GM12878 (cell line): Measurements from ENCODE around the gene NEURL4. TPM values are rescaled to one million over a fixed set of nuclear protein-coding genes. Genes with fewer than 3 reads are reported as not detected.

Experiments
- ATAC-seq: fragments of 200-7000 bp; cut with Tn5 transposase; 3 replicates; pipeline ENCODE4 v1.9.1; 2020; ENCODE audit warnings: mild to moderate bottlenecking, moderate library complexity
- BruUV-seq: library from RNA; stranded (reverse); fragments of 400-500 nt; replicated peaks from 2 replicates; lab custom pipeline; 2021; lab: Mats Ljungman, UMichigan
- CTCF ChIA-PET: fragments of 300-600 bp; sonication (Branson Sonifier 250); formaldehyde crosslinking; extraction: SDS; loops from one replicate; lab custom pipeline; 2021; ENCODE audit warnings: inconsistent platforms; lab: Yijun Ruan, JAX
- POLR2A ChIA-PET: fragments of 350-600 bp; formaldehyde crosslinking; extraction: SDS; loops from one replicate; lab custom pipeline; 2021; ENCODE audit warnings: inconsistent platforms; lab: Charles Lee
- RAD21 ChIA-PET: fragments of 300-600 bp; sonication (Branson Sonifier 250); formaldehyde crosslinking; loops from one replicate; lab custom pipeline; 2023; ENCODE audit warnings: antibody characterized with exemption; ENCODE audit not compliant: unreplicated experiment; lab: Charles Lee
- SMC1A ChIA-PET: fragments of 300-600 bp; sonication (Branson Sonifier 250); formaldehyde crosslinking; loops from one replicate; lab custom pipeline; 2023; ENCODE audit not compliant: unreplicated experiment, uncharacterized antibody; lab: Charles Lee
- DNase-seq: peaks from one replicate; pipeline ENCODE4 v3.0.0-alpha.2; 2011; ENCODE audit warnings: low read depth, low spot score
- FAIRE-seq: peaks from 3 replicates; lab custom pipeline; 2011; peaks lifted over from hg19 to GRCh38; lab: Jason Lieb, UNC
- H2AFZ ChIP-seq: 2 replicates; pipeline ENCODE4 v1.6.0; 2011; ENCODE audit warnings: low read depth, low read length, control low read depth; ENCODE audit not compliant: control insufficient read depth
- H3K27ac ChIP-seq: 2 replicates; pipeline ENCODE4 v1.5.1; 2011; ENCODE audit warnings: control low read depth; ENCODE audit not compliant: control insufficient read depth, insufficient read depth
- H3K27me3 ChIP-seq, 2 experiments: replicated peaks in 1 of 2; 2 replicates each; pipeline versions ENCODE4 v1.6.0 to v1.6.1; 2011; ENCODE audit warnings: low read length in 1 of 2; ENCODE audit not compliant: control insufficient read depth in 2 of 2, insufficient read depth in 2 of 2
- H3K36me3 ChIP-seq, 2 experiments: 2 replicates each; pipeline ENCODE4 v1.5.1; 2011; ENCODE audit warnings: low read length in 1 of 2; ENCODE audit not compliant: control insufficient read depth in 2 of 2, insufficient read depth in 2 of 2
- H3K4me1 ChIP-seq: 2 replicates; pipeline ENCODE4 v1.6.1; 2011; ENCODE audit warnings: mild to moderate bottlenecking, low read length, moderate library complexity, mixed read lengths; ENCODE audit not compliant: control insufficient read depth, insufficient read depth
- H3K4me2 ChIP-seq: 2 replicates; pipeline ENCODE4 v1.6.0; 2011; ENCODE audit warnings: control low read depth; ENCODE audit not compliant: control insufficient read depth, insufficient read depth
- H3K4me3 ChIP-seq: fragments of 200-600 bp; sonication (generic); 2 replicates; pipeline ENCODE4 v1.5.1; 2016
- H3K79me2 ChIP-seq: 2 replicates; pipeline ENCODE4 v1.6.0; 2011; ENCODE audit warnings: low read length; ENCODE audit not compliant: control insufficient read depth, insufficient read depth
- H3K9ac ChIP-seq: 2 replicates; pipeline ENCODE4 v1.8.0; 2011; ENCODE audit warnings: low read length, control low read depth, mixed read lengths; ENCODE audit not compliant: control insufficient read depth, insufficient read depth
- H3K9me3 ChIP-seq: replicated peaks from 3 replicates; pipeline ENCODE4 v1.5.1; 2011; ENCODE audit warnings: mild to moderate bottlenecking, low read length; ENCODE audit not compliant: control insufficient read depth, insufficient read depth
- H4K20me1 ChIP-seq: 2 replicates; pipeline ENCODE4 v1.6.0; 2011; ENCODE audit not compliant: control insufficient read depth, insufficient read depth
- BCL11A ChIP-seq: IDR thresholded peaks from 2 replicates; pipeline ENCODE4 v1.6.1; 2011; ENCODE audit warnings: low read depth, low read length
- EP300 ChIP-seq, 2 experiments: fragments of 150-350 bp in 1 of 2; IDR thresholded peaks; 2 replicates each; pipeline ENCODE4 v1.6.1; 2011 to 2012; ENCODE audit warnings: low read depth in 2 of 2, low read length in 2 of 2, borderline replicate concordance in 1 of 2, improper control_type of control experiment in 1 of 2, inconsistent platforms in 1 of 2; ENCODE audit not compliant: control insufficient read depth in 1 of 2
- GATAD2B ChIP-seq: fragments of 450-650 bp; conservative IDR thresholded peaks from 2 replicates; pipeline ENCODE4 v1.6.1; 2017; ENCODE audit warnings: low read depth, mild to moderate bottlenecking, moderate library complexity
- HDAC2 ChIP-seq: fragments of 200-600 bp; sonication (generic); IDR thresholded peaks from 2 replicates; pipeline ENCODE4 v1.6.1; 2017
- MTA3 ChIP-seq: IDR thresholded peaks from 2 replicates; pipeline ENCODE4 v1.6.1; 2012; ENCODE audit warnings: low read length, inconsistent platforms, borderline replicate concordance
- NFXL1 ChIP-seq: fragments of 450-650 bp; IDR thresholded peaks from 2 replicates; pipeline ENCODE4 v1.6.1; 2017; ENCODE audit warnings: antibody characterized with exemption, mild to moderate bottlenecking, borderline replicate concordance
- NRF1 ChIP-seq: conservative IDR thresholded peaks from 2 replicates; pipeline ENCODE4 v1.6.1; 2011; ENCODE audit warnings: mild to moderate bottlenecking, low read depth, low read length, improper control_type of control experiment
- RELB ChIP-seq: fragments of 450-650 bp; IDR thresholded peaks from 2 replicates; pipeline ENCODE4 v1.6.1; 2017; ENCODE audit warnings: low read depth, mild to moderate bottlenecking, moderate library complexity
- SKIL ChIP-seq: fragments of 450-650 bp; IDR thresholded peaks from 2 replicates; pipeline ENCODE4 v1.6.1; 2017; ENCODE audit warnings: mild to moderate bottlenecking, low read depth, inconsistent platforms; ENCODE audit not compliant: poor library complexity, severe bottlenecking
- SMAD1 ChIP-seq: fragments of 450-650 bp; IDR thresholded peaks from 2 replicates; pipeline ENCODE4 v1.6.1; 2018; ENCODE audit warnings: mild to moderate bottlenecking, low read depth; ENCODE audit not compliant: partially characterized antibody
- SMC3 ChIP-seq: IDR thresholded peaks from 2 replicates; pipeline ENCODE4 v1.6.1; 2011; ENCODE audit warnings: low read length, improper control_type of control experiment, borderline replicate concordance
- SREBF2 ChIP-seq: IDR thresholded peaks from 2 replicates; pipeline ENCODE4 v1.6.1; 2012; ENCODE audit warnings: mild to moderate bottlenecking, low read length
- ZBTB33 ChIP-seq: fragments of 450-650 bp; IDR thresholded peaks from 2 replicates; pipeline ENCODE4 v1.6.1; 2017; ENCODE audit warnings: mild to moderate bottlenecking
- WGBS: methylation state at CpG from one replicate; pipeline ENCODE4 v1.1.6; 2016; ENCODE audit warnings: low lambda C conversion rate; ENCODE audit not compliant: insufficient replicate concordance, insufficient coverage; ENCODE audit errors: missing lambda C conversion rate; 5-methylcytosine and 5-hydroxymethylcytosine counted together
- in situ Hi-C: fragments of 300-500 bp; cut with MboI; formaldehyde crosslinking; loops from 9 replicates; pipeline ENCODE4 v1.14.3; 2018; ENCODE audit warnings: mixed read lengths
- intact Hi-C: fragments of 100-400 bp; cut with micrococcal nuclease; formaldehyde crosslinking; loops from one replicate; pipeline ENCODE4 v1.14.2; 2022; ENCODE audit not compliant: unreplicated experiment
- polyA plus RNA-seq, 11 experiments: library from polyadenylated mRNA; depleted of rRNA in 4 of 11; unstranded in 6 of 11; stranded (reverse) in 5 of 11; fragments of >200 nt; fragmentation: Nextera tagmentation in 4 of 11; fragmentation: Illumina TruSeq in 1 of 11; extraction: Ambion mirVana in 4 of 11; extraction: Trizol in 1 of 11; gene quantifications; 1 replicate in 1 of 11; 2 replicates in 10 of 11; pipeline versions ENCODE4 v1.2.1 to v1.2.3, GENCODE V29; 2011 to 2016; ENCODE audit warnings: inconsistent platforms in 2 of 11, missing spikeins in 2 of 11, low read depth in 1 of 11
- total RNA-seq, 4 experiments: library from RNA; depleted of rRNA in 3 of 4; stranded (reverse); fragments of >200 nt in 3 of 4; fragmentation: Illumina TruSeq in 1 of 4; extraction: Trizol in 1 of 4; gene quantifications; 2 replicates each; pipeline versions ENCODE4 v1.2.1 to v1.2.3, GENCODE V29; 2013 to 2021
- TF ChIP-seq, protein P1 (sequence below): fragments of 150-350 bp; IDR thresholded peaks from 2 replicates; pipeline ENCODE4 v1.6.1; 2014; ENCODE audit warnings: mild to moderate bottlenecking, low read depth, low read length

The NEURL4 gene
- total and polyA plus RNA-seq, 10 of the 15 experiments (the other 5 are each of a cell fraction or from before 2014, with no cell fraction given), result 0.03 to 41.9 (median 10.0) TPM

- TF ChIP-seq, protein P1, sequence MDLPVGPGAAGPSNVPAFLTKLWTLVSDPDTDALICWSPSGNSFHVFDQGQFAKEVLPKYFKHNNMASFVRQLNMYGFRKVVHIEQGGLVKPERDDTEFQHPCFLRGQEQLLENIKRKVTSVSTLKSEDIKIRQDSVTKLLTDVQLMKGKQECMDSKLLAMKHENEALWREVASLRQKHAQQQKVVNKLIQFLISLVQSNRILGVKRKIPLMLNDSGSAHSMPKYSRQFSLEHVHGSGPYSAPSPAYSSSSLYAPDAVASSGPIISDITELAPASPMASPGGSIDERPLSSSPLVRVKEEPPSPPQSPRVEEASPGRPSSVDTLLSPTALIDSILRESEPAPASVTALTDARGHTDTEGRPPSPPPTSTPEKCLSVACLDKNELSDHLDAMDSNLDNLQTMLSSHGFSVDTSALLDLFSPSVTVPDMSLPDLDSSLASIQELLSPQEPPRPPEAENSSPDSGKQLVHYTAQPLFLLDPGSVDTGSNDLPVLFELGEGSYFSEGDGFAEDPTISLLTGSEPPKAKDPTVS, result no peak
- TF ChIP-seq RELB (no peak), NFXL1 (no peak), HDAC2 (no peak), NRF1 (no peak), BCL11A (no peak)
These were observed 39.7 kb downstream of the NEURL4 start (continued) for GRCh38 chr17:7289256-7290032.

DNA sequence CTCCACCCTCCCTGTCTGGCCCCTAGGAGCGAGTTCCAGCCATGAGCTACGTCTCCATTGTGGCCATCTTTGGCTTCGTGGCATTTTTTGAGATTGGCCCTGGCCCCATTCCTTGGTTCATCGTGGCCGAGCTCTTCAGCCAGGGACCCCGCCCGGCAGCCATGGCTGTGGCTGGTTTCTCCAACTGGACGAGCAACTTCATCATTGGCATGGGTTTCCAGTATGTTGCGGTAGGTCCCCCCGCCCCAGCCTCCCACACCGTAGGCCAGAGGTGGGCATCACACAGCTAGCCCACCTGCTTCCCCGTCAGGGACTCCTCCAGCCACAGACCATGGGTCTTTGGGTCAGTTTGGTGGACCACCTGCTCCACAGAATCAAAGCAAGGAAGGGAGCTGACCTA, 43.5 kb downstream of the NEURL4 start:
- Histone ChIP-seq H3K27ac (no peak overlapping the region), H3K27me3 (peaks cover 0 to 1% of the 10 kb centered on the region in 2 experiments; a peak in 3 of 4 replicates), H3K9ac (no peak overlapping the region), H3K79me2 (no peaks in the 10 kb centered on the region), H3K9me3 (no peaks in the 10 kb centered on the region), H2AFZ (no peak overlapping the region), H4K20me1 (no peaks in the 10 kb centered on the region; the same call in none of the 2 replicates), H3K4me2 (no peak overlapping the region), H3K4me3 (no peak overlapping the region), H3K36me3 (no peaks in the 10 kb centered on the region), H3K4me1 (peaks cover 8% of the 10 kb centered on the region)
- BruUV-seq, result no TSS peak
- WGBS, result 40% methylated on average over 12 of the region's 12 CpGs
- in situ Hi-C loops, result no loop called here
- ChIA-PET POLR2A (no interaction called here), CTCF (interaction anchor here (1.0 to 10.3 kb wide), 2 partner anchors 12 to 51 kb away, joined by 3 to 102 read pairs; no protein-coding TSS in a partner anchor), RAD21 (interaction anchor here (1.7 kb wide), 1 partner anchor 10 kb away, joined by 10 read pairs; no protein-coding TSS in a partner anchor), SMC1A (interaction anchor here (0.6 to 2.0 kb wide), 2 partner anchors 11 to 19 kb away, joined by 3 to 12 read pairs; no protein-coding TSS in a partner anchor)
- ATAC-seq, result no peak
- no peak for DNase-seq
- no peak for FAIRE-seq
- intact Hi-C loops, result no loop called here
- TF ChIP-seq EP300 (IDR thresholded peaks at IDR 0.05; ENCODE audit: borderline replicate concordance in 1 of 2, control insufficient read depth in 1 of 2, low read depth in 2 of 2, low read length in 2 of 2) (no peak), ZBTB33 (no peak), NRF1 (no peak), SKIL (no peak), MTA3 (no peak), SREBF2 (no peak), SMC3 (no peak), SMAD1 (no peak), GATAD2B (no peak), NFXL1 (no peak)
